Activated CD4-positive, CD25-positive, alpha-beta regulatory T cell treated with anti-CD3 and anti-CD28 coated beads, Interleukin-2, amount 50 U/mL, for 16 hours (primary cell): ENCODE data around the gene TRIM36.

Experiments used
- DNase-seq: peaks from one replicate; pipeline ENCODE4 v3.0.0-alpha.2; 2020; ENCODE audit warnings: low read depth, low spot score

TRIM36 gene, protein sequence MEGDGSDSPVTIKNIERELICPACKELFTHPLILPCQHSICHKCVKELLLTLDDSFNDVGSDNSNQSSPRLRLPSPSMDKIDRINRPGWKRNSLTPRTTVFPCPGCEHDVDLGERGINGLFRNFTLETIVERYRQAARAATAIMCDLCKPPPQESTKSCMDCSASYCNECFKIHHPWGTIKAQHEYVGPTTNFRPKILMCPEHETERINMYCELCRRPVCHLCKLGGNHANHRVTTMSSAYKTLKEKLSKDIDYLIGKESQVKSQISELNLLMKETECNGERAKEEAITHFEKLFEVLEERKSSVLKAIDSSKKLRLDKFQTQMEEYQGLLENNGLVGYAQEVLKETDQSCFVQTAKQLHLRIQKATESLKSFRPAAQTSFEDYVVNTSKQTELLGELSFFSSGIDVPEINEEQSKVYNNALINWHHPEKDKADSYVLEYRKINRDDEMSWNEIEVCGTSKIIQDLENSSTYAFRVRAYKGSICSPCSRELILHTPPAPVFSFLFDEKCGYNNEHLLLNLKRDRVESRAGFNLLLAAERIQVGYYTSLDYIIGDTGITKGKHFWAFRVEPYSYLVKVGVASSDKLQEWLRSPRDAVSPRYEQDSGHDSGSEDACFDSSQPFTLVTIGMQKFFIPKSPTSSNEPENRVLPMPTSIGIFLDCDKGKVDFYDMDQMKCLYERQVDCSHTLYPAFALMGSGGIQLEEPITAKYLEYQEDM

DNA sequence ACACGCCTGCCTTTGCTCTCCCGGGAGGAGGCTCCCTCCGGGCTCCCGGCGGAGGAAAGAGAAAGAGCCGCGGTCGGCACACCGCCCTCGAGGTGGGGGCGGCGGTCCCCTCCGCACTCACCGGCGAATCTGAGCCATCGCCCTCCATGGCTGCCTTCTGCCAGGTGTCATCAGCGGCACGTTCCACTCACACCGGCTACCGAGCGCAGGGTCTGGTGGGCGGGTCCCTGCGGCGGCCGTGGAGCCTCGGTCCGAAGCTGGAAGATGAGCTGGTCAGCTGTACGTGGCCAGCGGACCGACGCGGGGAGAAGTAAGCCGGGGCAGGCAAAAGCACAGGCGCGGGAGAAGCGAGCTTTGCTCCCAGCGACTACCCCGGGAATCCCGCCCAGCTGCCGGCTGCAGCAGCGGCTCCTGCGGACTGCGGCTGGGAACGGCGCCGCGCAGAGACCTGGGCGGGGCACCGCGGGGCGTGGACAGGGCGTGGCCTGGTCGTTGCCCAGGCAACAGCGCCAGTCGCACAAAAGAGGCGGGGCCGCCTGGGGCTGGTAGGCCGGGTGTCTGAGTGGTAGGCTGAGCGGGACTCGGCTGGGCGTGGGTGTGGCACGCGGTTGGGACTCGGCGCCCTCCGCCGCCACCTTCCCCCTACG is at the start of gene TRIM36:
TSS of gene TRIM36 (minus strand) at position 422 of the 647 bp plus-strand sequence. CDS start at position 148, 274 bp downstream.
- peak; percentile 69 for DNase-seq

DNA sequence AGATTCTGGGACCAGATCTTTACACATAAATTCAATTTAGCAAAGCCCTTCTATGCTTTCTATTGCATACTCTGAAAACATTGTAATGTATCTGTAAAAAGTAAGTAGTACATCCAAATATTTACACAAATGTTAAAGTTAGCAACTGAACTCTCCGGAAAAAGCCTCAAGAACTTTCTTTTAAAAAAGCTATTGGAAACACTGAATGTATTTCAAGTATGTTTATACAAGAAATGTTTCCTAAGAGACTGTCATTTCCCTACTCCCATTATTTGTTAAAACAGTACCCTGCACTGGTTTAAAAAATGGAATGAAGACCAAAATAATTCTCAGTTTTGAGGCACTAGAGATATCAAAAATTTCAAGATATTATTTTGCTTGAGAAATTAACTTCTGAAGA is 44.8 kb upstream of the TRIM36 start:
- no peak for DNase-seq

DNA sequence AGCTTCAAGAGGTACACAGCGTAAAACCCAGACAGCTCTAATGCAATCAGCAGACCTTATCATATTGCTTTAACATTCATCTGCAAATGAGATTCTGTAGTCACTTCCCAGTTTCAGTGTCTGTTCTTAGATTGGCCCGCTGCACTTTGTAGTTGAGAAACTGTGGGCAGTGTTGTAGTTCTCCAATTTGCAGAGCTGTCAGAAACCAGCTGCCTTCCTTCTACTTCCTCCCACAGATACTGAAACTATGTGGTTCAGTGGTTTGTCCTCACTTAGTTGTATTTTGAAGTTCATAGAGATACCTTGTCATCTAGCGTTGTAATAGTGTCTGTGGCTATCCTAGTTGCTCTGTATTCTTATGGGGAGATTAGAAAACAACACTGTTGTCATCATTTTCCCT is 39.6 kb upstream of the TRIM36 start:
- DNase-seq, result peak; percentile 1

DNA sequence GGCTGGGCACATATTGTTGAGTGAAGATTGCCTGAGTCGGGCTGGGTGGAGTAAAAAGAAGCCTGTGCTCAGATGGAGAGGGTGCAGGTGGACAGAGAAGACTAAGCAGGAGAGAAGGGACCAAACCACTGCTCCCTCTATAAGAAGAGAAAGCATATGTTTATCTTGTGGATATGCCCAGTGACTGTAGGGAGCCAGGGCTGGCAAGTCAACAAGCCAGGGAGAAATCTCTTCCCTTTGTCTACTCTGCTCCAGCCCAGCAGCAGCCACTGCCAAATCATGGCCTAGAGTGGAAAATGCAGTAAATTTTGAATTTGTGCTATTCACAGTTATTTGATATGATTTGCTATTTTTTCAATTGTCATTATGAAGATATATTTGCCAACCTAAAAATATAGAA is 33.2 kb upstream of the TRIM36 start:
- DNase-seq, result no peak

DNA sequence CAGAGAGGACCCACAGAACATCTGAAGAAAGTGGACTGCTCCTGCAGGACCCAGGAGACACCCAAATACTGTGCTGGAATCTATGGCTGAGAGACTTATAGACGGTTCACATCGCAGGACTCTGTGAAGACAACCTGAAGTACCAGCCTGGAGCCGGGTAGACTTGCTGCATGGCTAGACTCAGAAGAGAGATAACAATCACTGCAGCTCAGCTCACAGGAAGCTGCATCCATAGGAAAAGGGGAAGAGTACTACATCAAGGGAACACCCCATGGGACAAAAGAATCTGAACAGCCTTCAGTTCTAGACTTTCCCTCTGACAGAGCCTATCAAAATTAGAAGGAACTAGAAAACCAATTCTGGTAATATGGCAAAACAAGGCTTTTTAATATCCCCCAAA is 26.5 kb upstream of the TRIM36 start:
- no peak for DNase-seq

DNA sequence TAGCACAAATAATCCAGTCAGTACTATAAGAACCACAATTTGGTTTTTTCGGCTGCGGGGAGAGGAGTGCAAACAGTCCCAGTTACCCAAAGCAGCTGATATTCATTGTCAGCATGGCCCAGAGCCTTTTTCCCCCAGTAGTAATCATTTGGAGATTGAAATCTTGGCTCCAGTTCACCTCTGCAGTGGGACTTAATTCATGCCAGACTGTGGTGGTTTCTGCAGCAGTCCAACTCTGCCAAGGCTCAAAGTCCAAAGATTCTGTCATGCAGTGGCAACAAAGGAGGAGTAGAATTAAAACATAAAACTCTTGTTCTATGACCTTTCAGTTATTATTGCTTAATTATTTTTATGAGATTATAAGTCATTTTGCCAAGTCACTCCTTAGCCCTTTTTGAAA is 25.0 kb upstream of the TRIM36 start:
- DNase-seq, result no peak

DNA sequence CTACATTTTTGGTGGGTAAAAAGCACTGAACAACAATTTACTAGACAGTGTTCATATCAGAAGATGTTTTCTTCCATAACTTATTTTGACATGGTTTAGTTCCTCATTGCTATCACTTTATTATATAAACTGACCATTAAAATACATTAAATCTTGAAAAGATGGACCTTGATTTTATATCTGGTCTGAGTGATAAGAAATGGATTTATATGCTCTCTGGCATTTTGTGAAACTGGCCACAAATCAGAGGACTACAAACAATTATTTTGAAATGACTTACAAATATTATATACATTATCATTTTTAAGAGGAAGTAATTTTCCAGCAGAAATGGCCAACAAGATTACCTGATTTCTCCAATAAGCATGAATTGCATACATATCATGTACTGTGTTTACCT is 23.6 kb upstream of the TRIM36 start:
- no peak for DNase-seq

DNA sequence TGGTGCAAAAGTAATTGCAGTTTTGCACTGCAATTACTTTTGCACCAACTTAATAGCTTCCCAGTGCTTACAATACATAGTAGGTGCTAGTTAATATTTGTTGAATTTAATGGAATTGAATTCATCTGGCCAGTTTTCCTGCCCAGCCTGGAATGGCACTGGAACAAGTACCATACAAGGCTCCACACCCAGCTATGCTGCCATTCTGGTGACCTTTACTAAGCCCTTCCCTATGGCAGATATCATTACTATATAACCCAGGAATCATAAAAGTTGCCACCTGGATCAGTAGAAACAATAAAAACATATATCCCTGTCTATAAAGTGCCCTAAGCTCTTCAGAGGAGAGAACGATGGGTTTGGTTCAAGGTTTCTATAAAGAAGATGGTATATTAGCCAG is 22.4 kb upstream of the TRIM36 start:
- no peak for DNase-seq

DNA sequence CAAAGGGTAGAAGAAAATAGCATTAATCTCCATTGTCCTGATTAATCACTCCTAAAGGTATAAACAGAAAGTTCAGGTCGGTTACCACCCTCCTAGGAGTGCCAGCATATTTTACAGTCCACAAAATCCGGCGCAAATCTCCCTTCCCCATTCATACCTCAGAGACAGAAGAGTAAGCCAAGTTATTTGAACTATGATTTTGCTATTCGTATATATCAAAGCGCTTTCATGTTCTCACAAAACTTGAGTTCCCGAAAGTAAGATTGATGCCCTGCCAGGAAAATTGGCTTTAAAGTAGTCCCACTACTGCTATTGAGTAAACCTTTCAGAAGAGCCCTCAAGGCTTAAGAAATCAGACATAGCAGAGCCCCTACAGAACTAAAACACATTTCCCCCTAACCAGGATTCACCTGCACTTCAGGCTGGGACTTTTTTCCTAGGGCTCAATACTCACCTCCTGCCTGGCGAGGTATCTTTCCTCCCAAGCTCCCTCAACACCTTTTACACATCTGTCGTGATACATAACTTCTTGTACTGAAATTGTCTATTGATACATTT is 21.8 kb upstream of the TRIM36 start:
- no peak for DNase-seq

DNA sequence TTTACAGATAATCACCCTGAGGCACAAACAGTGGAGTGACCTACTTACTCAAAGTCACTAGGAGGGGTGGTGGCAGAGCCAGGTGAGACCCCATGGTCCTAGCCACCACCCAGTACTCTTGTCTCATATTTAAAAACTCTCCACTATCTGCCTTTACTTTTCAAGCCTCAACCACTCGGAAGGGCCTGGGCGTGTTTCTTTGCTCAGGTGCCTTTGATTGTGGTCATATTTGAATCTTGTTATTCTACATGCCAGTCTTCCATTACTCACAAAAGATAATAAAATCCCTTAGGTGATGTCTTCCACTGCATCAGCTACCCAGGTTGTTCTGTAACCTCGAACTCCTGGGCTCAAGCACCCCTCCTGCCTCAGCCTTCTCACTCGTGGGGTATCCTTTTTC is 20.7 kb upstream of the TRIM36 start:
- DNase-seq, result no peak

DNA sequence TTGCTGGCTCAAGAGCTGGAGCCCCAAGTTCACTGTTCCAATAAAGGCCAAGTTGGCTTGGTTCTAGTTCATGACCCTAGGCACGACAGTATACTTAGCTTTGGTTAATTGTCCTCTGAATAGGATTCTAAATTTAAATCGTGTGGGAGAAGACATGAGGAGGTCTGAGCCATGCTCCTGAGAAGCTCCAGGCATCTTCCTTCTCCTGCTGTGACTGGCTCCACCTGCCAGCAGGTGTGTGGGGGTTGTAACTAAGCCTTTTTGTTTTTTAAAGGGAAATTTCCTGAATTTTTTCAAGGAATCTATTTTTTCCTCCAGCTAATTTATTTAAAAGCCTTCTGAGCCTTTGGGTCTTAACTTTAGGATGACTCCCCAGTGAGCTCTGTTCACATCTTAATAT is 20.2 kb upstream of the TRIM36 start:
- DNase-seq, result no peak

DNA sequence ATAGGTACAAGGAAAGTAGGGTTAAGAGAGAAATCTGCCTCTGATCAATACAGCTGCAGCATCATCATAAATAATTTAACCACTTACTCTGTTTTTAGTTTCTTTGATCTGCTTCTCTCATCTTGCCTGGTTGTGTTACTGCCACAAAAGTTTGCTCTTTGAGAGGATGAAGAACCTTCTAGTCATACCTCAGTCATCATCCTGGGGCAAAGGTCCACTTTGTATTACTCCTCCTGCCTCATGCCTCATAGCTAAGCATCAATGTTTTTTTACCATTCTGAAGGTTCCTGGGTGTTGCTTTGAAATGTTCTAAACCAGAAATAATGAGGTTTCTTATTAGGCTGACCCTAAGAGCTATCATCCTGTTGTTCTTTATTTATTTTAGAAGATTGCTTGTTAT is 17.1 kb upstream of the TRIM36 start:
- no peak for DNase-seq

DNA sequence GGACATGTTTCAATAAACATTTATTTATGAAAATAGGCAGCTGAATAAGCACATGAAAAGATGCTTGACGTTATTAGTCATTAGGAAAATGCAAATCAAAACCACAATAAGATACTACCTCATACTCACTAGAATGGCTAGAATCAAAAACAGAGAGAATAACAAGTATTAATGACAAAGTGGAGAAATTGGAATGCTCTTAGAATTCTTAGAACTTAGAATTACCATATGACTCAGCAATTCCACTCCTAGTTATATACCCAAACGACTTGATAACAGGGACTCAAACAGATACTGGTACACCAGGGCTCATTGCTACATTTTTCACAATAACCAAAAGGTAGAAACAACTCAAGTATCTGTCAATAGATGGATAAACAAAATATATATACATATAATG is 15.1 kb upstream of the TRIM36 start:
- DNase-seq, result no peak

DNA sequence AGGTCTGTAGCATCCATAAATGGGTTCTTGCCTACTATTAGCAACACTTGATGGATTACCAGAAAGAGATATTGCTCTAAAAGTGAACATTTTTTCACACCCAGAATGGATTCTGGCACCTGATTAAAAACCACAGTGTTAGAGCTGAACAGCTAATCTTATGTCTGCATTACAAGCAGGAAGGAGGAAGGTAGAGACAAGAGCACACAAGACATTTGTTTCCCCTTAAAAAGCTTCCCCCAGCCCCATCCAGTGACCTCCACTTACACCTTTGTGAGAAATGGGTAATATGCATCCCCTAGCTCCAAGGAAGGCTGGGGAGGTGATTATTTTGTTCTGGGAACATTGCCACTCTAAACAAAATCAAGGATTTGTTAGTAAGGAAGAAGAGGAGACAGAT is 12.0 kb upstream of the TRIM36 start:
- no peak for DNase-seq

DNA sequence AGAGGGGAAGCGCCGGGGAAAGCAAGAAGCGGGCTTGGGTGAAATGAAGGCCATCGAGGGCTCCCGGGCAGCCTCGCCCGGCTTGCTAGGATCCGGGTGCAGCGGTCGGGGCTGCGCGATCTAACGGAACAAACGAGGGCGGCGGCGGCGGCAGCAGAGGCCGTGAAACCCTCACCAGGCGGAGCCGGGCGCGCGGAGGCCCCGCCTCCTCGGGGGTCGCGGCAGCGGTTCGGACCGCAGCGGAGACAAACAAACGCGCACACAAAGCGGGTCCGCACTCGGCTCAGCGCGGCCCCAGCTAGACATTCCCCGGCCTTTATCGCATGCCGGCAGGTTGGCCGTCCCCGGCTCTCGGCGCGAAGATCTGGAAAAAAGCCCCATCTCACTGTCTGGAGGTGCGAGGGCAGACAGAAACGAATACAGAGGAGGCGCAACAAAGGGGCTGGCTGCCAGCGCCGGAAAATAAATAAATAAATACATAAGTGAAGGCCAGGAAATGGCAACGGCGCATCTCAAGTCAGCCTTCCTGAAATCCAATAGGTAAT is 10.5 kb upstream of the TRIM36 start:
- DNase-seq, result no peak

DNA sequence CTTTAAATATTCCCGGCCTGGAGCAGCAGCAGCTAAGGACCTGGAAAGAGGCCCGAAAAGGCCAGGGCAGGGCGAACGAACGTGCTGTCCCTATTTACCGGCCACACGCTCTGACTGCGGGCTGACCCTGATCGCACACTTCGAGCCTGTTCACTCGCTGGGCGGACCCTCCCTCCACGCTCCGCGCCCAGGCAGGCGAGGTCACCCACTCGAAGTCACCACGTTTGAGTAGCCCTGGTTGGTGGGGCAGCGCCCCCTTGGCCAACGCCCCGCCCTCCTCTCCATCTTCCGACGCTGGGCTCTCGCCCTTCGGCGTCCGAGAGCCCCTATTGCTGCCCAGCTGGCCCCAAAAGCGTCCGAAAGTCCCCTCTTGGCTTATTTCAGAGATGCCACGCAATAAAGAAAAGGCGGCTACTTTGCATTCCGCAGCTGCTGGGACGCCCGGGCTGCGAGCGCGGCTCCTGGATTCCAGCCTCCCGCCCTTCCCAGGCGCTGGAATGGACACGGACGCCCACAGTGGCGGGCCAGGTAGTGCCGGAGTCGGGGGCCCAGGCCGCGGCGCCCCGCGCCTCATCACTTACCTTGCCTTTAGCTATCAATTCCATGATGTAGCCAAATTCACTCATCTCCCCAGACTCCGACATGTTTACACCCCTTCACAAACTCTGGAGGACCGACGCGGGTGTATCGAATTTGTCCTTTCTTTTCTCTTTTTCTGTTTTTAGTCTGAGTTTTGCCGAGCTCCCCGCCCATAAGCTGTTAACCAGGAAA is 9.9 kb upstream of the TRIM36 start:
- no peak for DNase-seq

DNA sequence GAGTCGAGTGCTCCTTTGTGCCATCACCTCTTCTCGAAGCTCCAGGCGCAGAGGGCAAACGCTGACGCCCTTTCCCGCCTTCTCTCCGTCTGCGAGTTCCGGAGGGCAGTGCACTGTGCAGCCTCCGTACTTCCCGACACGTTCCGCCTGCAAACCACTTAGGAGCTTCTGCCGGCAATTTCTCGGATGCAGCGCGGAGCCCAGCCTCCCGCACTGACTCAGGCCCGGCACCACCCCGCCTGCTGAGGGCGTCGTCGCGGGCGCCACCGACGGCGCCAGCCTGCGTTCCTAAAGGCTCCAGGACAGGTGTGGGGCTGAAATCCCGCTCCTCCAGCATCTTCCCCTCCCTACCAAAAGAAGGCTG is 9.3 kb upstream of the TRIM36 start:
- no peak for DNase-seq

DNA sequence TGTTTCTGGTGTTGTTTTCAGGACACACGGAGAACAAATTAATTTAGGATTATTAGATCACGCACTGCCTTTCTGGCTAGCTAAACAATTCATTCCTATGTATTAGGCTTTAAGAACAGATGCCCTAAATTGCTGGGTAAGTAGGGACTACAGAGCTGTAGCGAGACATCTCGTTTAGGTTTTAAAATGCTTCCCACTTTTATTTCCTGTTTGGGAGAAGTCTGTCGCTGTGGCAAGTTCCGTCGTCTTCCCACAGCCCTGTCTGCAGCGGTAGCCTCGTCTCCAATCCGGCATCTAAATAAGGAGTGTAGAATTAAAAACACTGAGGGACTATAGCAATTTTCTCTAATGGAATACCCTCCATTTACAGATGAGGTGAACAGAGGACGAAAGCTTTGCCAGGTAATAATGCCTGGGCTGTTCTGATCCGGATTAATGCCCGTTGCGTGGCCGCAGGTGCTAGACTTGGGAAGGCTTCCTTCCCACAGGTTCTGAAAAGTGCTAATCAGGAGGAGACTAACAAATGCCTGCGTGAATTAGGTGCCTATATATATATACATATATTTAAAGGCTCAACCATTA is 1.3 kb upstream of the TRIM36 start:
- DNase-seq, result no peak

DNA sequence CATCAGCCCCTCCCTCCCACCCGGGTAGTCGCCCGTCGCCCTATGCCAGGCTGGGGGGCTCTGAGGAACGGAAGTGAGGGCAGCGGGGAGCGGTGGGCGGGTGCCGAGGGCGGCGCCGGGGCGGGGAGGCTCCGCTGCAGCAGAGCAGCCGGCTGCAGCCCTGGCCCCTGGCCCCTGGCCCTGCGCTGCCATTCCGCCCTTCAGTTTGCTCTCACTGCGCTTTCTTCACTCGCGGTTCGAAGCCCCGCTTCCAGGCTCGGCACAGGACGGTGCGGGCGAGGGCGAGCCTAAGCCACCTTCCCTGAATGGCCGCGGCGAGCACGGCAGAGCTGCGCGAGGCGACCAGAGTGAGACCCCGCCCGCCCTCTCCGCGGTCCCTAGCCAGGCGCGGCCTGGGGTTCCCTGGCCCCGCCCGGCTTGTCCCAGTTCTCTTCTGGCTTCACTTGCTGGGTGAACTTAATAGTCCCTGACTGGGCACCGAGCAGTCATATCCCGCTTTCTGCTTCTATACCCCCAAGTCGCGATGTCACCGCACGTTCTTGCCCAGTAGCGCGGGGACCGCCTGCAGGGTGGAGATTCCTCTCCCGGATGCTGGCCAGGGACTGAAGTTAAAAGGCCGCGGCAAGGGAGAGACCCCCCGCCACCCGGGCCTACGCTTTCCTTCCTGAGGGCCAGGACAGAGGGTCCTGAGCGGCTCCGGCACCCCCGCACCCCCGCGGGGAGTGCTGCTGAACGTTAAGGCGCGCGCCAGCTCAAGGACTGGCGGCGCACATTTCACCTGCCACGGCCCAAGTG is 623 bp upstream of the TRIM36 start:
- DNase-seq, result no peak

DNA sequence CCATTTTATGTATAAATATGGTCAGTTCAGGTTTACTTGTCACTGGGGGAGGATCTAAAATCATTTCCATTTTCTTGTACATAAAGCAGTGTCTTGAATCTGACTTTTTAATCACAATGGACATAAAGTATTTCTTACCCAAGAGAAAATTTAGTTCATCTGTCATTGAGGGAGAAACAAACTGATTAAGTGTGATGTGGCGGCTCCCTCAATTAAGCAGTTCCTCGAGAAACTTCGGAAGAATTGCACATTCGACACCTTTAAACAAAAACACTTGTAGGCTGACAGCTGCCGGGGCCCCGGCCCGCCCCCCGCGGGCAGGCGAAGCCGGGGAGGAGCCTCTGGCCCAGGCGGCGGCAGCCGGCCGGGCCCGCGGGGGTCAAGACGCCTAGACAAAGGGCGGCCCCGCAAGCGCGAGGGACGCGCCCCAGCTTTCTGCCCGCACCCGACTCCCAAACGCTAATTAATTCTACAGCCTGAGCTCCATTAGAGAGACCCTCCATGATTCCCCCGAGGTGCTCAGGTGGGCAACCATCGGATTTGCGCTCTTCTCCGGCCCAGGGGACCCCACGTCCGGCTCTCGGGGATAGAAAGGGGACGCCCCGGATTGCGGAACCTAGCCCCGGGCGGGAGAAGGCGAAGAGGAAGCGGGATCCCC is 750 bp downstream of the TRIM36 start:
- DNase-seq, result no peak
